GM12878 (cell line): Measurements from ENCODE around the gene TMEM132D. TPM values are rescaled to one million over a fixed set of nuclear protein-coding genes. Genes with fewer than 3 reads are reported as not detected.
A peak's percentile ranks its signal among the peaks of the same experiment; 100 is the strongest.

Experiments
- ATAC-seq: fragments of 200-7000 bp; cut with Tn5 transposase; 3 replicates; pipeline ENCODE4 v1.9.1; 2020; ENCODE audit warnings: mild to moderate bottlenecking, moderate library complexity
- BruUV-seq: library from RNA; stranded (reverse); fragments of 400-500 nt; replicated peaks from 2 replicates; lab custom pipeline; 2021; lab: Mats Ljungman, UMichigan
- CTCF ChIA-PET: fragments of 300-600 bp; sonication (Branson Sonifier 250); formaldehyde crosslinking; extraction: SDS; loops from one replicate; lab custom pipeline; 2021; ENCODE audit warnings: inconsistent platforms; lab: Yijun Ruan, JAX
- POLR2A ChIA-PET: fragments of 350-600 bp; formaldehyde crosslinking; extraction: SDS; loops from one replicate; lab custom pipeline; 2021; ENCODE audit warnings: inconsistent platforms; lab: Charles Lee
- RAD21 ChIA-PET: fragments of 300-600 bp; sonication (Branson Sonifier 250); formaldehyde crosslinking; loops from one replicate; lab custom pipeline; 2023; ENCODE audit warnings: antibody characterized with exemption; ENCODE audit not compliant: unreplicated experiment; lab: Charles Lee
- SMC1A ChIA-PET: fragments of 300-600 bp; sonication (Branson Sonifier 250); formaldehyde crosslinking; loops from one replicate; lab custom pipeline; 2023; ENCODE audit not compliant: unreplicated experiment, uncharacterized antibody; lab: Charles Lee
- DNase-seq: peaks from one replicate; pipeline ENCODE4 v3.0.0-alpha.2; 2011; ENCODE audit warnings: low read depth, low spot score
- FAIRE-seq: peaks from 3 replicates; lab custom pipeline; 2011; peaks lifted over from hg19 to GRCh38; lab: Jason Lieb, UNC
- H2AFZ ChIP-seq: 2 replicates; pipeline ENCODE4 v1.6.0; 2011; ENCODE audit warnings: low read depth, low read length, control low read depth; ENCODE audit not compliant: control insufficient read depth
- H3K27ac ChIP-seq: 2 replicates; pipeline ENCODE4 v1.5.1; 2011; ENCODE audit warnings: control low read depth; ENCODE audit not compliant: control insufficient read depth, insufficient read depth
- H3K27me3 ChIP-seq, 2 experiments: replicated peaks in 1 of 2; 2 replicates each; pipeline versions ENCODE4 v1.6.0 to v1.6.1; 2011; ENCODE audit warnings: low read length in 1 of 2; ENCODE audit not compliant: control insufficient read depth in 2 of 2, insufficient read depth in 2 of 2
- H3K36me3 ChIP-seq, 2 experiments: 2 replicates each; pipeline ENCODE4 v1.5.1; 2011; ENCODE audit warnings: low read length in 1 of 2; ENCODE audit not compliant: control insufficient read depth in 2 of 2, insufficient read depth in 2 of 2
- H3K4me1 ChIP-seq: 2 replicates; pipeline ENCODE4 v1.6.1; 2011; ENCODE audit warnings: mild to moderate bottlenecking, low read length, moderate library complexity, mixed read lengths; ENCODE audit not compliant: control insufficient read depth, insufficient read depth
- H3K4me2 ChIP-seq: 2 replicates; pipeline ENCODE4 v1.6.0; 2011; ENCODE audit warnings: control low read depth; ENCODE audit not compliant: control insufficient read depth, insufficient read depth
- H3K4me3 ChIP-seq: fragments of 200-600 bp; sonication (generic); 2 replicates; pipeline ENCODE4 v1.5.1; 2016
- H3K79me2 ChIP-seq: 2 replicates; pipeline ENCODE4 v1.6.0; 2011; ENCODE audit warnings: low read length; ENCODE audit not compliant: control insufficient read depth, insufficient read depth
- H3K9ac ChIP-seq: 2 replicates; pipeline ENCODE4 v1.8.0; 2011; ENCODE audit warnings: low read length, control low read depth, mixed read lengths; ENCODE audit not compliant: control insufficient read depth, insufficient read depth
- H3K9me3 ChIP-seq: replicated peaks from 3 replicates; pipeline ENCODE4 v1.5.1; 2011; ENCODE audit warnings: mild to moderate bottlenecking, low read length; ENCODE audit not compliant: control insufficient read depth, insufficient read depth
- H4K20me1 ChIP-seq: 2 replicates; pipeline ENCODE4 v1.6.0; 2011; ENCODE audit not compliant: control insufficient read depth, insufficient read depth
- BCL11A ChIP-seq: IDR thresholded peaks from 2 replicates; pipeline ENCODE4 v1.6.1; 2011; ENCODE audit warnings: low read depth, low read length
- BMI1 ChIP-seq: fragments of 450-650 bp; IDR thresholded peaks from 2 replicates; pipeline ENCODE4 v1.6.1; 2016; ENCODE audit warnings: mild to moderate bottlenecking, moderate library complexity, borderline replicate concordance
- CBX3 ChIP-seq: fragments of 200-600 bp; sonication (generic); IDR thresholded peaks from 2 replicates; pipeline ENCODE4 v1.6.1; 2016; ENCODE audit warnings: low read depth, borderline replicate concordance
- CREB1 ChIP-seq: IDR thresholded peaks from 2 replicates; pipeline ENCODE4 v1.6.1; 2012; ENCODE audit warnings: low read depth, mild to moderate bottlenecking, inconsistent platforms
- ESRRA ChIP-seq: IDR thresholded peaks from 2 replicates; pipeline ENCODE4 v1.6.1; 2012; ENCODE audit warnings: mild to moderate bottlenecking, low read length, improper control_type of control experiment
- HDAC2 ChIP-seq: fragments of 200-600 bp; sonication (generic); IDR thresholded peaks from 2 replicates; pipeline ENCODE4 v1.6.1; 2017
- NR2F1 ChIP-seq: fragments of 450-650 bp; conservative IDR thresholded peaks from 2 replicates; pipeline ENCODE4 v1.6.1; 2017; ENCODE audit warnings: mild to moderate bottlenecking
- PAX5 ChIP-seq: IDR thresholded peaks from 2 replicates; pipeline ENCODE4 v1.6.1; 2011; ENCODE audit warnings: low read depth, low read length, borderline replicate concordance
- RBBP5 ChIP-seq: fragments of 200-600 bp; sonication (generic); conservative IDR thresholded peaks from 2 replicates; pipeline ENCODE4 v1.6.1; 2016
- WGBS: methylation state at CpG from one replicate; pipeline ENCODE4 v1.1.6; 2016; ENCODE audit warnings: low lambda C conversion rate; ENCODE audit not compliant: insufficient replicate concordance, insufficient coverage; ENCODE audit errors: missing lambda C conversion rate; 5-methylcytosine and 5-hydroxymethylcytosine counted together
- in situ Hi-C: fragments of 300-500 bp; cut with MboI; formaldehyde crosslinking; loops from 9 replicates; pipeline ENCODE4 v1.14.3; 2018; ENCODE audit warnings: mixed read lengths
- intact Hi-C: fragments of 100-400 bp; cut with micrococcal nuclease; formaldehyde crosslinking; loops from one replicate; pipeline ENCODE4 v1.14.2; 2022; ENCODE audit not compliant: unreplicated experiment
- polyA plus RNA-seq, 11 experiments: library from polyadenylated mRNA; depleted of rRNA in 4 of 11; unstranded in 6 of 11; stranded (reverse) in 5 of 11; fragments of >200 nt; fragmentation: Nextera tagmentation in 4 of 11; fragmentation: Illumina TruSeq in 1 of 11; extraction: Ambion mirVana in 4 of 11; extraction: Trizol in 1 of 11; gene quantifications; 1 replicate in 1 of 11; 2 replicates in 10 of 11; pipeline versions ENCODE4 v1.2.1 to v1.2.3, GENCODE V29; 2011 to 2016; ENCODE audit warnings: inconsistent platforms in 2 of 11, missing spikeins in 2 of 11, low read depth in 1 of 11
- total RNA-seq, 4 experiments: library from RNA; depleted of rRNA in 3 of 4; stranded (reverse); fragments of >200 nt in 3 of 4; fragmentation: Illumina TruSeq in 1 of 4; extraction: Trizol in 1 of 4; gene quantifications; 2 replicates each; pipeline versions ENCODE4 v1.2.1 to v1.2.3, GENCODE V29; 2013 to 2021
- TF ChIP-seq, protein P1 (sequence below): IDR thresholded peaks from 2 replicates; pipeline ENCODE4 v1.6.1; 2011; ENCODE audit warnings: borderline replicate concordance, low read depth, mild to moderate bottlenecking, moderate library complexity, low read length; ENCODE audit not compliant: insufficient read depth, poor library complexity, severe bottlenecking
- TF ChIP-seq, protein P2 (sequence below): fragments of 450-650 bp; IDR thresholded peaks from 2 replicates; pipeline ENCODE4 v1.6.1; 2016; ENCODE audit warnings: mild to moderate bottlenecking
- TF ChIP-seq, protein P3 (sequence below): fragments of 450-650 bp; IDR thresholded peaks from 2 replicates; pipeline ENCODE4 v1.6.1; 2017; ENCODE audit warnings: mild to moderate bottlenecking, moderate library complexity
- TF ChIP-seq, protein P4 (sequence below): fragments of 450-650 bp; IDR thresholded peaks from 2 replicates; pipeline ENCODE4 v1.6.1; 2018; ENCODE audit warnings: borderline replicate concordance, mild to moderate bottlenecking; ENCODE audit not compliant: partially characterized antibody
- TF ChIP-seq, protein P5 (sequence below): fragments of 450-650 bp; IDR thresholded peaks from 2 replicates; pipeline ENCODE4 v1.6.1; 2017; ENCODE audit warnings: low read depth, mild to moderate bottlenecking, moderate library complexity

TMEM132D gene
- total and polyA plus RNA-seq, 10 of the 15 experiments (the other 5 are each of a cell fraction or from before 2014, with no cell fraction given), result under 0.01 to 0.12 (median 0.02) TPM; not detected in 3

DNA sequence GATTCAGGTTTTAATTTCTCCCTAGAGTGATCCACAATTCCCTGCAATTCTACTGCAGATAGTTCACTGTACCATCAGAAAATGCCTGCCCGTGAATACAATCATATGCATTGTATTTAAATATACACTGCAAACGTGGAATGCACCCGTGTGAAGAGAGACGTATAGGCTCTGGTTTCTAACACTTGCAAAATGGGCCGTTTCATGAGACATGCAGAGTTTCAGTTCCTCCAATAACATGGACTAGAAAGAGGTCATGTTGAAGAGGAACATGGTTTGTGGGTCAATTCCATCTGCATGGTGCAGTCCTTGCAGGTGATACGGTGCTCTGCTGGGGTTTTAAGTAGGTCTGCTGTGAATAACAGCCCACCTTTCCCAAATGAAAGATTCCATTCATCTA is 373.3 kb downstream of the TMEM132D start:
- no peaks in the 10 kb centered on the region for H4K20me1 ChIP-seq
- H3K4me1 ChIP-seq, result no peaks in the 10 kb centered on the region
- SMC1A ChIA-PET, result interaction anchor here (0.8 kb wide), 1 partner anchor 12 kb away, joined by 3 read pairs; no protein-coding TSS in a partner anchor
- POLR2A ChIA-PET, result no interaction called here
- H3K9ac ChIP-seq, result no peak overlapping the region
- no peak overlapping the region for H3K4me3 ChIP-seq
- in situ Hi-C loops (no loop called here), intact Hi-C loops (no loop called here)
- RAD21 ChIA-PET, result no interaction called here
- H3K27me3 ChIP-seq, result no peaks in the 10 kb centered on the region
- no peak for FAIRE-seq
- H3K9me3 ChIP-seq, result no peaks in the 10 kb centered on the region
- H3K36me3 ChIP-seq, result no peaks in the 10 kb centered on the region
- WGBS, result 34% methylated on average over 6 of the region's 6 CpGs
- ATAC-seq, result peak; percentile 73
- H2AFZ ChIP-seq, result no peak overlapping the region
- DNase-seq, result peak; percentile 17
- no peaks in the 10 kb centered on the region for H3K79me2 ChIP-seq
- CTCF ChIA-PET, result no interaction called here
- no peak overlapping the region for H3K27ac ChIP-seq
- no TSS peak for BruUV-seq
- no peak overlapping the region for H3K4me2 ChIP-seq
- TF ChIP-seq, protein P1, sequence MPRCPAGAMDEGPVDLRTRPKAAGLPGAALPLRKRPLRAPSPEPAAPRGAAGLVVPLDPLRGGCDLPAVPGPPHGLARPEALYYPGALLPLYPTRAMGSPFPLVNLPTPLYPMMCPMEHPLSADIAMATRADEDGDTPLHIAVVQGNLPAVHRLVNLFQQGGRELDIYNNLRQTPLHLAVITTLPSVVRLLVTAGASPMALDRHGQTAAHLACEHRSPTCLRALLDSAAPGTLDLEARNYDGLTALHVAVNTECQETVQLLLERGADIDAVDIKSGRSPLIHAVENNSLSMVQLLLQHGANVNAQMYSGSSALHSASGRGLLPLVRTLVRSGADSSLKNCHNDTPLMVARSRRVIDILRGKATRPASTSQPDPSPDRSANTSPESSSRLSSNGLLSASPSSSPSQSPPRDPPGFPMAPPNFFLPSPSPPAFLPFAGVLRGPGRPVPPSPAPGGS, result no peak
- TF ChIP-seq CREB1, result no peak
- peak; percentile 12; the same call in 1 of the 2 replicates for TF ChIP-seq NR2F1
- no peak for TF ChIP-seq HDAC2
- no peak for TF ChIP-seq ESRRA
- TF ChIP-seq, protein P2, sequence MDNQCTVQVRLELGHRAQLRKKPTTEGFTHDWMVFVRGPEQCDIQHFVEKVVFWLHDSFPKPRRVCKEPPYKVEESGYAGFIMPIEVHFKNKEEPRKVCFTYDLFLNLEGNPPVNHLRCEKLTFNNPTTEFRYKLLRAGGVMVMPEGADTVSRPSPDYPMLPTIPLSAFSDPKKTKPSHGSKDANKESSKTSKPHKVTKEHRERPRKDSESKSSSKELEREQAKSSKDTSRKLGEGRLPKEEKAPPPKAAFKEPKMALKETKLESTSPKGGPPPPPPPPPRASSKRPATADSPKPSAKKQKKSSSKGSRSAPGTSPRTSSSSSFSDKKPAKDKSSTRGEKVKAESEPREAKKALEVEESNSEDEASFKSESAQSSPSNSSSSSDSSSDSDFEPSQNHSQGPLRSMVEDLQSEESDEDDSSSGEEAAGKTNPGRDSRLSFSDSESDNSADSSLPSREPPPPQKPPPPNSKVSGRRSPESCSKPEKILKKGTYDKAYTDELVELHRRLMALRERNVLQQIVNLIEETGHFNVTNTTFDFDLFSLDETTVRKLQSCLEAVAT, result no peak
- TF ChIP-seq, protein P3, sequence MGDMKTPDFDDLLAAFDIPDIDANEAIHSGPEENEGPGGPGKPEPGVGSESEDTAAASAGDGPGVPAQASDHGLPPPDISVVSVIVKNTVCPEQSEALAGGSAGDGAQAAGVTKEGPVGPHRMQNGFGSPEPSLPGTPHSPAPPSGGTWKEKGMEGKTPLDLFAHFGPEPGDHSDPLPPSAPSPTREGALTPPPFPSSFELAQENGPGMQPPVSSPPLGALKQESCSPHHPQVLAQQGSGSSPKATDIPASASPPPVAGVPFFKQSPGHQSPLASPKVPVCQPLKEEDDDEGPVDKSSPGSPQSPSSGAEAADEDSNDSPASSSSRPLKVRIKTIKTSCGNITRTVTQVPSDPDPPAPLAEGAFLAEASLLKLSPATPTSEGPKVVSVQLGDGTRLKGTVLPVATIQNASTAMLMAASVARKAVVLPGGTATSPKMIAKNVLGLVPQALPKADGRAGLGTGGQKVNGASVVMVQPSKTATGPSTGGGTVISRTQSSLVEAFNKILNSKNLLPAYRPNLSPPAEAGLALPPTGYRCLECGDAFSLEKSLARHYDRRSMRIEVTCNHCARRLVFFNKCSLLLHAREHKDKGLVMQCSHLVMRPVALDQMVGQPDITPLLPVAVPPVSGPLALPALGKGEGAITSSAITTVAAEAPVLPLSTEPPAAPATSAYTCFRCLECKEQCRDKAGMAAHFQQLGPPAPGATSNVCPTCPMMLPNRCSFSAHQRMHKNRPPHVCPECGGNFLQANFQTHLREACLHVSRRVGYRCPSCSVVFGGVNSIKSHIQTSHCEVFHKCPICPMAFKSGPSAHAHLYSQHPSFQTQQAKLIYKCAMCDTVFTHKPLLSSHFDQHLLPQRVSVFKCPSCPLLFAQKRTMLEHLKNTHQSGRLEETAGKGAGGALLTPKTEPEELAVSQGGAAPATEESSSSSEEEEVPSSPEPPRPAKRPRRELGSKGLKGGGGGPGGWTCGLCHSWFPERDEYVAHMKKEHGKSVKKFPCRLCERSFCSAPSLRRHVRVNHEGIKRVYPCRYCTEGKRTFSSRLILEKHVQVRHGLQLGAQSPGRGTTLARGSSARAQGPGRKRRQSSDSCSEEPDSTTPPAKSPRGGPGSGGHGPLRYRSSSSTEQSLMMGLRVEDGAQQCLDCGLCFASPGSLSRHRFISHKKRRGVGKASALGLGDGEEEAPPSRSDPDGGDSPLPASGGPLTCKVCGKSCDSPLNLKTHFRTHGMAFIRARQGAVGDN, result no peak
- no peak for TF ChIP-seq CBX3
- TF ChIP-seq, protein P4, sequence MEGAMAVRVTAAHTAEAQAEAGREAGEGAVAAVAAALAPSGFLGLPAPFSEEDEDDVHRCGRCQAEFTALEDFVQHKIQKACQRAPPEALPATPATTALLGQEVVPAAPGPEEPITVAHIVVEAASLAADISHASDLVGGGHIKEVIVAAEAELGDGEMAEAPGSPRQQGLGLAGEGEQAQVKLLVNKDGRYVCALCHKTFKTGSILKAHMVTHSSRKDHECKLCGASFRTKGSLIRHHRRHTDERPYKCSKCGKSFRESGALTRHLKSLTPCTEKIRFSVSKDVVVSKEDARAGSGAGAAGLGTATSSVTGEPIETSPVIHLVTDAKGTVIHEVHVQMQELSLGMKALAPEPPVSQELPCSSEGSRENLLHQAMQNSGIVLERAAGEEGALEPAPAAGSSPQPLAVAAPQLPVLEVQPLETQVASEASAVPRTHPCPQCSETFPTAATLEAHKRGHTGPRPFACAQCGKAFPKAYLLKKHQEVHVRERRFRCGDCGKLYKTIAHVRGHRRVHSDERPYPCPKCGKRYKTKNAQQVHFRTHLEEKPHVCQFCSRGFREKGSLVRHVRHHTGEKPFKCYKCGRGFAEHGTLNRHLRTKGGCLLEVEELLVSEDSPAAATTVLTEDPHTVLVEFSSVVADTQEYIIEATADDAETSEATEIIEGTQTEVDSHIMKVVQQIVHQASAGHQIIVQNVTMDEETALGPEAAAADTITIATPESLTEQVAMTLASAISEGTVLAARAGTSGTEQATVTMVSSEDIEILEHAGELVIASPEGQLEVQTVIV, result no peak
- TF ChIP-seq RBBP5, result no peak
- TF ChIP-seq PAX5, result 0 out of 2 replicates have a peak, but pooled peaks have one; percentile 13
- TF ChIP-seq BMI1, result no peak
- TF ChIP-seq, protein P5, sequence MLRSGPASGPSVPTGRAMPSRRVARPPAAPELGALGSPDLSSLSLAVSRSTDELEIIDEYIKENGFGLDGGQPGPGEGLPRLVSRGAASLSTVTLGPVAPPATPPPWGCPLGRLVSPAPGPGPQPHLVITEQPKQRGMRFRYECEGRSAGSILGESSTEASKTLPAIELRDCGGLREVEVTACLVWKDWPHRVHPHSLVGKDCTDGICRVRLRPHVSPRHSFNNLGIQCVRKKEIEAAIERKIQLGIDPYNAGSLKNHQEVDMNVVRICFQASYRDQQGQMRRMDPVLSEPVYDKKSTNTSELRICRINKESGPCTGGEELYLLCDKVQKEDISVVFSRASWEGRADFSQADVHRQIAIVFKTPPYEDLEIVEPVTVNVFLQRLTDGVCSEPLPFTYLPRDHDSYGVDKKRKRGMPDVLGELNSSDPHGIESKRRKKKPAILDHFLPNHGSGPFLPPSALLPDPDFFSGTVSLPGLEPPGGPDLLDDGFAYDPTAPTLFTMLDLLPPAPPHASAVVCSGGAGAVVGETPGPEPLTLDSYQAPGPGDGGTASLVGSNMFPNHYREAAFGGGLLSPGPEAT, result peak; percentile 17; the same call in 1 of the 2 replicates
- 0 out of 2 replicates have a peak, but pooled peaks have one; percentile 18 for TF ChIP-seq BCL11A
